GM19467 (cell line): Measurements from ENCODE around the gene IDI1.

Source experiments
- ATAC-seq: cut with Tn5 transposase; IDR thresholded peaks from one replicate; pipeline ENCODE4 v1.9.1; 2021; ENCODE audit warnings: mild to moderate bottlenecking, moderate library complexity; ENCODE audit not compliant: unreplicated experiment

Gene IDI1

DNA sequence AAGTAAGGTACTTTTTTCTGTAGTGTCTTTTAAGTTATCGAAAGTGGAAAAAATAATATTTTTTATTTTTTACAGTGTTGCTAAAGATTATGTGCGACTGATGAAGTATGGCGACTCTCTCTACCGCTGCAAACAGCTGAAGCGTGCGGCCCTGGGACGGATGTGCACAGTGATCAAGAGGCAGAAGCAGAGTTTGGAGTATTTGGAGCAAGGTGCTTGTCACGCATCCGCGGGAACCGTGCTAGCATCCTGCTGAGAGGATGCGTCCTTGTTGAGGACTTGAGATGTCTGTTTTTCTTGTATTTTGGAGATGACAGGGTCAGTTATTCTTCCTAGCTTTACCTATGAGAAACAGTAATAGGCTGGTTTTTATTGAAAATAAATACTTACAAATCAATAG, 52.9 kb downstream of the IDI1 start:
- no peak for ATAC-seq

DNA sequence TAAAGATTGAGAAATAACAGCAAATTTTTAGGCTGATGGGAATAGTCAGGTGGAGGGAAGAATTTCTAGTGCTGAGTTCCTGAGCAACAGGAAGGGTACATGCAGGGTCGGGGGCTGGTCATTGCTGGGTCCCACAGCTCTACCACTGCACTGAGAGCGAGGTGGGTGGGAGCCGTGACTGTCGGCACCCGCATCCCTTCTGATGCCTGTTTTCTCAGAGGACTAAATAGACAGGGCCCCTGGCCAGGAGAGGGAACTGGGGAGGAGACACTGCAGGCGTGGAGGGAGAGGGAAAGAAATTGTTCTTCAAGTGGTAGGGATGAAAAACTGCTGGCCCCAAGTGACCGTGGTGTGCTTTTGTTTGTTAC, 53.4 kb downstream of the IDI1 start:
- ATAC-seq: no peak

DNA sequence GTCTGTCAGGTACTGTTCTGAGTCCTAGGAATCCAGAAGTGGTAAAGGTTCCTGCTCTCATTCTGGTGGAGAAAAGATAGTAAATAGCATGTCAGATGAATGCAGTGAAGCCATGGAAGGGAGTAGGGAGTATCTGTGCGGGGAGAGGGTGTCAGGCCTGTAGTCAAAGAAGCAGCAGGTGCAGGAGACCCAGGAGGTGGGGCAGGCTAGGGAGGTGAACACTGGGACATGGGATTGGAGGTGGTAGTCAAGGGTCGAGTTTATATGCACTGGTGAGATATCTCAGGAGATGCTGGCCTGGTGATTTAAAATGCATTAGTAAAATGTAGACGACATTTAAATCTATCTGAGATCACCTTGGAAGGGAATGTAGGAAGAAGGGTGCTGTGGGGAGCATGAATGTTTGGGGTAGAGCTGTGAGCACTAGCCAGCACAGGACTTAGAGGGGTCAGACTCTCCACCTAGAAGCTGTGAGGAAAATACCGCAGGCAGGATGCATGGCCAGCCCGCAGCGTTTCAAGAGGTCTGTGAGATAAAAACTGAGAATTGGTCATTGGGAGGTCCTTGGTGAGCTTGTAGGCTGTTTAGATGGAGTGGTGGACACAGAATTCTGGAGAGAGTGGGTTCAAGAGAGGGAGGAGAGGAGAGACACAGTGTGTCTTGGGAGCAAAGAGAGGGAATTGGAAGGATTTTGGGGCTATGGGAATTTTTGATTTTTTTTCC, 53.9 kb downstream of the IDI1 start:
- no peak for ATAC-seq

- ATAC-seq: no peak
Observed at GRCh38 chr10:992871-993270, 56.0 kb downstream of the IDI1 start.

- no peak for ATAC-seq
Observed at GRCh38 chr10:992467-992866, 56.5 kb downstream of the IDI1 start.

DNA sequence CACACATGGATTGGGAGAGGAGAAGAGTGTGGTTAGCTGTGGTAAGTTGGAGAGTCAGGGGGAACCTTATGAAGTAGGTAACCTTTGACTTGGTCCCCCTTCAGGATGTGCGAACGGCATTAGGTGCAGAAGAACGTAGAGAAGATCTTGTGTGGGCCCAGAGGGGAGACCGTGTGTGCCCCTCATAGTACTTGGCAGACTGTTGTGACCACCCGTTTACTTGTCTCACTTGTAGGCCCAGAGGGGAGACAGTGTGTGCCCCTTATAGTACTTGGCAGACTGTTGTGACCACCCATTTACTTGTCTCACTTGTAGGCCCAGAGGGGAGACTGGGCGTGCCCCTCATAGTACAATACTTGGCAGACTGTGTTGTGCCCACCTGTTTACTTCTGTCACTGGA, 58.1 kb downstream of the IDI1 start:
- ATAC-seq: no peak
